IMR-90 (cell line): ENCODE results near the gene STXBP2. TPM values are rescaled to one million over a fixed set of nuclear protein-coding genes. Genes with fewer than 3 reads are reported as not detected.

ENCODE experiments used
- ATAC-seq: fragments of 200-7000 bp; cut with Tn5 transposase; 2 replicates; pipeline ENCODE4 v1.9.1; 2020; ENCODE audit warnings: low read depth, mild to moderate bottlenecking, moderate library complexity
- BruUV-seq: library from RNA; stranded (reverse); fragments of 400-500 nt; replicated peaks from 2 replicates; lab custom pipeline; 2021; lab: Mats Ljungman, UMichigan
- CTCF ChIA-PET: fragments of 300-600 bp; formaldehyde crosslinking; extraction: SDS; loops from one replicate; lab custom pipeline; 2021; ENCODE audit warnings: antibody characterized with exemption; lab: Yijun Ruan, JAX
- POLR2A ChIA-PET: fragments of 300-600 bp; sonication (Branson Sonifier 250); formaldehyde crosslinking; loops from one replicate; lab custom pipeline; 2022; ENCODE audit warnings: antibody characterized with exemption; ENCODE audit not compliant: unreplicated experiment; lab: Charles Lee
- DNase-seq: peaks from one replicate; pipeline ENCODE4 v3.0.0; 2013
- H2AFZ ChIP-seq: replicated peaks from 2 replicates; pipeline ENCODE3; 2013; ENCODE audit warnings: low read length, mild to moderate bottlenecking; ENCODE audit not compliant: poor library complexity
- H2AK5ac ChIP-seq: 2 replicates; pipeline ENCODE4 v1.6.1; 2013; ENCODE audit warnings: low read depth, low read length, inconsistent platforms
- H2AK9ac ChIP-seq: replicated peaks from 2 replicates; pipeline ENCODE3; 2013; ENCODE audit warnings: mild to moderate bottlenecking, low read depth, low read length, moderate library complexity; ENCODE audit not compliant: poor library complexity
- H2BK120ac ChIP-seq: 2 replicates; pipeline ENCODE4 v1.6.1; 2013; ENCODE audit warnings: low read depth, low read length, inconsistent platforms
- H2BK15ac ChIP-seq: 3 replicates; pipeline ENCODE4 v1.6.1; 2013; ENCODE audit warnings: low read depth, low read length, inconsistent platforms
- H2BK20ac ChIP-seq: 2 replicates; pipeline ENCODE4 v1.6.1; 2013; ENCODE audit warnings: low read depth, mild to moderate bottlenecking, inconsistent platforms, low read length, moderate library complexity
- H2BK5ac ChIP-seq: 2 replicates; pipeline ENCODE4 v1.6.1; 2013; ENCODE audit warnings: mild to moderate bottlenecking, low read depth, low read length, inconsistent platforms; ENCODE audit not compliant: poor library complexity, severe bottlenecking
- H3K14ac ChIP-seq: replicated peaks from 2 replicates; pipeline ENCODE4 v1.6.1; 2013; ENCODE audit warnings: low read depth, low read length, inconsistent platforms
- H3K18ac ChIP-seq: 2 replicates; pipeline ENCODE4 v1.6.1; 2013; ENCODE audit warnings: low read depth, low read length, control low read depth
- H3K23ac ChIP-seq: 2 replicates; pipeline ENCODE4 v1.6.1; 2013; ENCODE audit warnings: low read depth, low read length, inconsistent platforms
- H3K27ac ChIP-seq: 2 replicates; pipeline ENCODE4 v1.5.1; 2013; ENCODE audit warnings: mild to moderate bottlenecking, control low read depth, low read length; ENCODE audit not compliant: insufficient read depth
- H3K27me3 ChIP-seq: 2 replicates; pipeline ENCODE4 v1.6.1; 2013; ENCODE audit warnings: low read length; ENCODE audit not compliant: control insufficient read depth, insufficient read depth
- H3K36me3 ChIP-seq: 2 replicates; pipeline ENCODE4 v1.6.1; 2013; ENCODE audit warnings: low read length, mixed read lengths; ENCODE audit not compliant: control insufficient read depth, insufficient read depth
- H3K4ac ChIP-seq: 2 replicates; pipeline ENCODE4 v1.6.1; 2013; ENCODE audit warnings: low read depth, low read length, inconsistent platforms
- H3K4me1 ChIP-seq: 2 replicates; pipeline ENCODE4 v1.6.1; 2013; ENCODE audit warnings: low read length, mixed read lengths; ENCODE audit not compliant: control insufficient read depth, insufficient read depth
- H3K4me2 ChIP-seq: 2 replicates; pipeline ENCODE4 v1.6.1; 2013; ENCODE audit warnings: low read depth, mild to moderate bottlenecking, control low read depth, low read length, moderate library complexity
- H3K4me3 ChIP-seq: 2 replicates; pipeline ENCODE4 v1.5.1; 2013; ENCODE audit warnings: low read depth, mild to moderate bottlenecking, control low read depth, low read length, moderate library complexity; ENCODE audit not compliant: insufficient read depth
- H3K56ac ChIP-seq: 2 replicates; pipeline ENCODE4 v1.6.1; 2013; ENCODE audit warnings: low read length, inconsistent platforms; ENCODE audit not compliant: insufficient read depth; ENCODE audit errors: extremely low read depth
- H3K79me1 ChIP-seq, 2 experiments: 2 replicates each; pipeline ENCODE4 v1.6.1; 2013; ENCODE audit warnings: low read length in 2 of 2, inconsistent platforms in 1 of 2, low read depth in 1 of 2
- H3K9ac ChIP-seq: 2 replicates; pipeline ENCODE4 v1.6.1; 2013; ENCODE audit warnings: low read depth, low read length, control low read depth
- H3K9me1 ChIP-seq: 2 replicates; pipeline ENCODE4 v1.6.1; 2013; ENCODE audit warnings: low read length, inconsistent platforms; ENCODE audit not compliant: insufficient read depth
- H3K9me3 ChIP-seq: 2 replicates; pipeline ENCODE4 v1.6.1; 2013; ENCODE audit warnings: low read length; ENCODE audit not compliant: control insufficient read depth, insufficient read depth
- H4K20me1 ChIP-seq: 2 replicates; pipeline ENCODE4 v1.6.1; 2013; ENCODE audit warnings: low read length, inconsistent platforms; ENCODE audit not compliant: insufficient read depth
- H4K5ac ChIP-seq: 2 replicates; pipeline ENCODE4 v1.6.1; 2013; ENCODE audit warnings: mild to moderate bottlenecking, low read depth, low read length, control low read depth
- H4K8ac ChIP-seq, 2 experiments: 2 replicates each; pipeline ENCODE4 v1.6.1; 2013; ENCODE audit warnings: low read depth in 2 of 2, low read length in 2 of 2, control low read depth in 1 of 2, inconsistent platforms in 1 of 2
- H4K91ac ChIP-seq: 2 replicates; pipeline ENCODE4 v1.6.1; 2013; ENCODE audit warnings: low read depth, low read length, inconsistent platforms; ENCODE audit not compliant: insufficient read depth
- CHD1 ChIP-seq: IDR thresholded peaks from 2 replicates; pipeline ENCODE4 v1.6.1; 2012; ENCODE audit warnings: low read depth, low read length, improper control_type of control experiment
- NFE2L2 ChIP-seq: fragments of 150-350 bp; IDR thresholded peaks from 2 replicates; pipeline ENCODE4 v1.6.1; 2016; ENCODE audit warnings: low read depth, mild to moderate bottlenecking, low read length
- RAD21 ChIP-seq: IDR thresholded peaks from 2 replicates; pipeline ENCODE4 v1.6.1; 2012; ENCODE audit warnings: low read length, improper control_type of control experiment
- RFX5 ChIP-seq: IDR thresholded peaks from 2 replicates; pipeline ENCODE4 v1.8.0; 2012; ENCODE audit warnings: low read depth, mild to moderate bottlenecking, low read length, moderate library complexity
- WGBS, 2 experiments: methylation state at CpG; one replicate each; pipeline versions ENCODE4 v1.1.5 to v1.1.7; 2013; ENCODE audit warnings: missing lambda C conversion rate in 2 of 2; ENCODE audit not compliant: insufficient read length in 1 of 2; ENCODE audit errors: extremely low coverage in 2 of 2; 5-methylcytosine and 5-hydroxymethylcytosine counted together
- dilution Hi-C: fragments of 300-500 bp; cut with HindIII; formaldehyde crosslinking; loops from one replicate; pipeline ENCODE4 v1.14.3; 2018; ENCODE audit warnings: low sequenced_read_pairs; ENCODE audit not compliant: unreplicated experiment
- in situ Hi-C: fragments of 300-500 bp; cut with MboI; formaldehyde crosslinking; loops from 3 replicates; pipeline ENCODE4 v1.14.3; 2019; ENCODE audit warnings: low sequenced_read_pairs, inconsistent platforms, mixed read lengths
- intact Hi-C: fragments of 100-400 bp; cut with micrococcal nuclease; formaldehyde crosslinking; loops from 2 replicates; pipeline ENCODE4 v1.10.0; 2022
- polyA plus RNA-seq, 3 experiments: library from polyadenylated mRNA; depleted of rRNA; stranded (reverse); fragments of >200 nt; gene quantifications; 2 replicates each; pipeline ENCODE4 v1.2.3, GENCODE V29; 2012; ENCODE audit warnings: low replicate concordance in 1 of 3
- total RNA-seq: library from RNA; depleted of rRNA; stranded (reverse); fragments of >200 nt; gene quantifications from 2 replicates; pipeline ENCODE4 v1.2.3, GENCODE V29; 2012

The STXBP2 gene
- total and polyA plus RNA-seq, 2 of the 4 experiments (the other 2 are of a cell fraction) = 3.9 to 12.6 TPM

- no peak for TF ChIP-seq RAD21
- TF ChIP-seq RFX5 = no peak
- no peak for TF ChIP-seq NFE2L2
- no peak for TF ChIP-seq CHD1
- Histone ChIP-seq H2BK5ac (no peak overlapping the region), H2BK20ac (no peak overlapping the region), H3K4me1 (no peaks in the 10 kb centered on the region), H2AK5ac (no peak overlapping the region), H4K5ac (no peak overlapping the region), H3K4me2 (no peak overlapping the region), H3K36me3 (peaks cover 3% of the 10 kb centered on the region; the same call in 1 of the 2 replicates), H3K4me3 (no peak overlapping the region), H4K8ac (no peak overlapping the region), H3K79me1 (no peaks in the 10 kb centered on the region), H3K4ac (no peak overlapping the region), H3K9me1 (no peaks in the 10 kb centered on the region), H4K91ac (no peak overlapping the region), H2BK120ac (no peak overlapping the region), H3K23ac (no peak overlapping the region), H3K14ac (no peak overlapping the region), H3K18ac (no peak overlapping the region), H2AK9ac (no peak overlapping the region), H3K56ac (no peak overlapping the region), H3K9me3 (no peaks in the 10 kb centered on the region), H3K27me3 (no peaks in the 10 kb centered on the region; the same call in 1 of the 2 replicates), H3K27ac (no peak overlapping the region), H2AFZ (no peak overlapping the region), H4K20me1 (no peaks in the 10 kb centered on the region), H2BK15ac (no peak overlapping the region), H3K9ac (no peak overlapping the region)
- POLR2A ChIA-PET = no interaction called here
- ATAC-seq = no peak
- dilution Hi-C loops = no loop called here
- CTCF ChIA-PET = no interaction called here
- in situ Hi-C loops = no loop called here
- intact Hi-C loops = no loop called here
- 88% methylated on average over 55 of the region's 81 CpGs; no CpG with 5 or more reads in 1 of the 2 experiments for WGBS, 2 experiments
- BruUV-seq = no TSS peak
- no peak for DNase-seq
Measured at GRCh38 chr19:7612282-7613274, 24.3 kb upstream of the STXBP2 start.
